ENCODE data around the gene ZSWIM8. TPM values are rescaled to one million over a fixed set of nuclear protein-coding genes. Genes with fewer than 3 reads are reported as not detected.
"Not testable (repeated sequence)": the region's sequence is repeated elsewhere in the genome, so short reads cannot be mapped to it uniquely, and the experiment has no call there.

Gene ZSWIM8, protein sequence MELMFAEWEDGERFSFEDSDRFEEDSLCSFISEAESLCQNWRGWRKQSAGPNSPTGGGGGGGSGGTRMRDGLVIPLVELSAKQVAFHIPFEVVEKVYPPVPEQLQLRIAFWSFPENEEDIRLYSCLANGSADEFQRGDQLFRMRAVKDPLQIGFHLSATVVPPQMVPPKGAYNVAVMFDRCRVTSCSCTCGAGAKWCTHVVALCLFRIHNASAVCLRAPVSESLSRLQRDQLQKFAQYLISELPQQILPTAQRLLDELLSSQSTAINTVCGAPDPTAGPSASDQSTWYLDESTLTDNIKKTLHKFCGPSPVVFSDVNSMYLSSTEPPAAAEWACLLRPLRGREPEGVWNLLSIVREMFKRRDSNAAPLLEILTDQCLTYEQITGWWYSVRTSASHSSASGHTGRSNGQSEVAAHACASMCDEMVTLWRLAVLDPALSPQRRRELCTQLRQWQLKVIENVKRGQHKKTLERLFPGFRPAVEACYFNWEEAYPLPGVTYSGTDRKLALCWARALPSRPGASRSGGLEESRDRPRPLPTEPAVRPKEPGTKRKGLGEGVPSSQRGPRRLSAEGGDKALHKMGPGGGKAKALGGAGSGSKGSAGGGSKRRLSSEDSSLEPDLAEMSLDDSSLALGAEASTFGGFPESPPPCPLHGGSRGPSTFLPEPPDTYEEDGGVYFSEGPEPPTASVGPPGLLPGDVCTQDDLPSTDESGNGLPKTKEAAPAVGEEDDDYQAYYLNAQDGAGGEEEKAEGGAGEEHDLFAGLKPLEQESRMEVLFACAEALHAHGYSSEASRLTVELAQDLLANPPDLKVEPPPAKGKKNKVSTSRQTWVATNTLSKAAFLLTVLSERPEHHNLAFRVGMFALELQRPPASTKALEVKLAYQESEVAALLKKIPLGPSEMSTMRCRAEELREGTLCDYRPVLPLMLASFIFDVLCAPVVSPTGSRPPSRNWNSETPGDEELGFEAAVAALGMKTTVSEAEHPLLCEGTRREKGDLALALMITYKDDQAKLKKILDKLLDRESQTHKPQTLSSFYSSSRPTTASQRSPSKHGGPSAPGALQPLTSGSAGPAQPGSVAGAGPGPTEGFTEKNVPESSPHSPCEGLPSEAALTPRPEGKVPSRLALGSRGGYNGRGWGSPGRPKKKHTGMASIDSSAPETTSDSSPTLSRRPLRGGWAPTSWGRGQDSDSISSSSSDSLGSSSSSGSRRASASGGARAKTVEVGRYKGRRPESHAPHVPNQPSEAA (N-terminal part only)
- total RNA-seq, result 102 to 124 TPM (median 117 TPM) in 3 replicates
- long read RNA-seq, full-length matches to known transcripts, result 2 of 53 reads
- long read RNA-seq, partial matches to known transcripts, result 35 of 53 reads
- long read RNA-seq, other reads (novel, unspliced or antisense), result 16 of 53 reads

DNA sequence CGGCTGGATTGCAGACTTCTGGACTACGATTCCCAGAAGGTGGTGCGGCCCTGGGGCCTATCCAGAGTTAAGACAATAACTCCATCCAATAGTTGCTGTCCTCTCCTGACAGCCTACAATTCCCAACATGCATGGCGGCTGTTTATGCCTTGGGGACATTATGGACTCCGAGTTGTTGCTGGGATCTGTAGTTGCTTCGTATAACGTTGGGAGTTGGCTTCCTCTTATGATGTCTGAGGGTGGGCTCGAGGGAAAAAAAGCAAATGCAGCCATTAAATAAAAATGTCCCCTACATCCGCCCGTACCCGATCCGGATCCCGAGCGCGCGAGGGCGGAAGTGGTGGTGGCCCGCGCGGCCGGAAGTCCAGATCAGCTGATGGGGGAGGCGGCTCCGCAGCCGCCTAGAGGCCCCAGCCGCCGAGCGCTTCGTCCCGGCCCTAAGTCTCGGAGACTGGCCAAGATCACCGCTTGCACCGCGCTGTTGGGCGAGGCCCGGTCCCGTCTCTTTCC, at the start of gene ZSWIM8:
Gene ZSWIM8, plus strand, starts transcription at position 396 of the 510 bp plus-strand sequence. CDS start 273 bp downstream, outside the sequence.
- TF ChIP-seq, protein P1, sequence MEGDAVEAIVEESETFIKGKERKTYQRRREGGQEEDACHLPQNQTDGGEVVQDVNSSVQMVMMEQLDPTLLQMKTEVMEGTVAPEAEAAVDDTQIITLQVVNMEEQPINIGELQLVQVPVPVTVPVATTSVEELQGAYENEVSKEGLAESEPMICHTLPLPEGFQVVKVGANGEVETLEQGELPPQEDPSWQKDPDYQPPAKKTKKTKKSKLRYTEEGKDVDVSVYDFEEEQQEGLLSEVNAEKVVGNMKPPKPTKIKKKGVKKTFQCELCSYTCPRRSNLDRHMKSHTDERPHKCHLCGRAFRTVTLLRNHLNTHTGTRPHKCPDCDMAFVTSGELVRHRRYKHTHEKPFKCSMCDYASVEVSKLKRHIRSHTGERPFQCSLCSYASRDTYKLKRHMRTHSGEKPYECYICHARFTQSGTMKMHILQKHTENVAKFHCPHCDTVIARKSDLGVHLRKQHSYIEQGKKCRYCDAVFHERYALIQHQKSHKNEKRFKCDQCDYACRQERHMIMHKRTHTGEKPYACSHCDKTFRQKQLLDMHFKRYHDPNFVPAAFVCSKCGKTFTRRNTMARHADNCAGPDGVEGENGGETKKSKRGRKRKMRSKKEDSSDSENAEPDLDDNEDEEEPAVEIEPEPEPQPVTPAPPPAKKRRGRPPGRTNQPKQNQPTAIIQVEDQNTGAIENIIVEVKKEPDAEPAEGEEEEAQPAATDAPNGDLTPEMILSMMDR (IDR thresholded peaks at IDR 0.05), result no peak
- H3K4me3 Mint-ChIP-seq (ENCODE audit: unreplicated experiment), result peak within 1 kb of the TSS; percentile 99
- H3K27me3 Mint-ChIP-seq (ENCODE audit: low read depth), result no peaks in the 10 kb centered on the region
- H3K9me3 Mint-ChIP-seq (ENCODE audit: low read depth), result no peaks in the 10 kb centered on the region
- peaks cover 54% of the 10 kb centered on the region for H3K4me1 Mint-ChIP-seq (ENCODE audit: low read depth)
- DNase-seq (ENCODE audit: low spot score), result no peak
- peak within 1 kb of the TSS; percentile 99 for H3K27ac Mint-ChIP-seq (ENCODE audit: unreplicated experiment)
- peaks cover 10% of the 10 kb centered on the region for H3K36me3 Mint-ChIP-seq (ENCODE audit: low read depth)

DNA sequence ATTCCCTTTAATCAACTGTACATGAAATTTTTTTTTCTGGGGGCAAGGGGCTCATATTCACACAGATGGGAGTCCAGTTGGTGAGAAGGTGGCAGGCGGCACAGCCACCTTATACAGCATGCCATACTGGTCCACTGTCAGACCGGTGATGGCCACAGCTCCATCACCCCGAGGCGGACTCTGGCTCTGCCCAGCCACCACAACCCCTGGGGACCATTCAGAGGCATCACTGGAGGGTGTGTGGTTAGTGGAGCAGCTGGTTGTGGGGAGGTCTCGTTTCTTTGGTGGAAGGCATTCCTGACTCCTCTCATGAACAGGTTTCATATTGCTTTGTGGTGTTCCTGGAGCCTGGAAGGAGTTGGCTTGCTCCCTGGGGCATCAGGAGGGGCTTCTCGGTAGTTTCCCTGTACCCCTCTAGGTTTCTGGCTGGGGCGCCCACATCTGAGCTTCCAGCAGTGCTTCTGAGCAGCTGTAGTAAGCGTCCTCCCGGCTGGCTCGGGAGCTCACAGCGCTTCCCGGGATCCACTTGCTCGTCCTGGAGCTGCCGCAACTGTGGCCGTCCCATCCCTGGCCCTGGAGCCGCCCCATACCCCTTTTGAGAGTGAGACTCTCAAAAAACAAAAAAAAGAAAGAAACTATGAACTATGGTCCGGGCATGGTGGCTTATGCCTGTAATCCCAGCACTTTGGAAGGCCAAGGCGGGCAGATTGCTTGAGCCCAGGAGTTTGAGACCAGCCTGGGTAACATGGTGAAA, 44.7 kb upstream of the ZSWIM8 start:
- H3K27ac Mint-ChIP-seq (ENCODE audit: unreplicated experiment); DNase-seq (ENCODE audit: low spot score); H3K4me3 Mint-ChIP-seq (ENCODE audit: unreplicated experiment); H3K27me3 Mint-ChIP-seq (ENCODE audit: low read depth); H3K9me3 Mint-ChIP-seq (ENCODE audit: low read depth); H3K36me3 Mint-ChIP-seq (ENCODE audit: low read depth): not testable (repeated sequence)
- H3K4me1 Mint-ChIP-seq (ENCODE audit: low read depth), result peaks cover 22% of the 10 kb centered on the region

DNA sequence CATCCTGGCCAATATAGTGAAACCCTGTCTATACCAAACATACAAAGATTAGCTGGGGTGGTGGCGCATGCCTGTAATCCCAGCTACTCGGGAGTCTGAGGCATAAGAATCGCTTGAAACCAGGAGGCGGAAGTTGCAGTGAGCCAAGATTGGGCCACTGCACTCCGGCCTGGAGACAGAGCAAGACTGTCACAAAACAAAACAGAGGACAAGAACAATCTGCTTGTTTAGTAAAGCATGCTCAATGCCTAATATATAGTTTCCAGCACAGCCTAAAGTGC, 43.0 kb upstream of the ZSWIM8 start:
- TF ChIP-seq, protein P1 (IDR thresholded peaks at IDR 0.05), result no peak
- H3K36me3 Mint-ChIP-seq (ENCODE audit: low read depth), result no peaks in the 10 kb centered on the region
- DNase-seq (ENCODE audit: low spot score), result no peak
- peak overlapping the region; percentile 12 for H3K27ac Mint-ChIP-seq (ENCODE audit: unreplicated experiment)
- H3K9me3 Mint-ChIP-seq (ENCODE audit: low read depth), result no peaks in the 10 kb centered on the region
- no peaks in the 10 kb centered on the region for H3K27me3 Mint-ChIP-seq (ENCODE audit: low read depth)
- no peak overlapping the region for H3K4me3 Mint-ChIP-seq (ENCODE audit: unreplicated experiment)
- peaks cover 32% of the 10 kb centered on the region for H3K4me1 Mint-ChIP-seq (ENCODE audit: low read depth)

DNA sequence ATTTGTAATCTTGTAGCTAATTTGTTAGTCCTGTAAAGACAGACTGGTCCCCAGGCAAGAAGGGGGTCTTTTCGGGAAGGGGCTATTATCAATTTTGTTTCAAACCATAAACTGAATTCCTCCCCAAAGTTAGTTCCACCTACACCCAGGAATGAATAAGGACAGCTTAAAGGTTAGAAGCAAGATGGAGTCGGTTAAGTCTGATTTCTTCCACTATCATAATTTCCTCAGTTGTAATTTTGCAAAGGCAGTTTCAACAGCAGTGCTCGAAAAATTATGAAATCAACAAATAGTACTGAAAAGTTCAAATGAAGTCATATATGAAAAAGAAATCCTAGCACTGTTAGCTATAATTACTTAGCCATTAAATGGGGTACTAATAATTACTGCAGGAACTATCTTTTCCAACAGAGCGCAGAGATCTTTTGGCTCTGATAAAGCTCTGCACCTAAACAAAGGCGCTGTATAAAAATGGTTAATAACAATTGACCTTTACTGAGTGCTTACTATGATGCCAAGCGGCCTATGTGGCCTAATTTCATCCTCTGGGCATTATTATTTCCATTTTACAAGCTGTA, 42.0 kb upstream of the ZSWIM8 start:
- no peaks in the 10 kb centered on the region for H3K9me3 Mint-ChIP-seq (ENCODE audit: low read depth)
- DNase-seq (ENCODE audit: low spot score), result no peak
- H3K27me3 Mint-ChIP-seq (ENCODE audit: low read depth), result no peaks in the 10 kb centered on the region
- TF ChIP-seq, protein P1 (IDR thresholded peaks at IDR 0.05), result no peak
- peak overlapping the region; percentile 96 for H3K4me3 Mint-ChIP-seq (ENCODE audit: unreplicated experiment)
- peak overlapping the region; percentile 100 for H3K27ac Mint-ChIP-seq (ENCODE audit: unreplicated experiment)
- H3K36me3 Mint-ChIP-seq (ENCODE audit: low read depth), result no peaks in the 10 kb centered on the region
- H3K4me1 Mint-ChIP-seq (ENCODE audit: low read depth), result peaks cover 32% of the 10 kb centered on the region

Measured in chondrocyte (in vitro differentiated cells).